HepG2 (cell line): Measurements from ENCODE around the gene VWA7. TPM values are rescaled to one million over a fixed set of nuclear protein-coding genes. Genes with fewer than 3 reads are reported as not detected.

Experiments
- CBX5 ChIP-seq: sonication (generic); formaldehyde crosslinking; IDR thresholded peaks from 2 replicates; pipeline ENCODE4 v1.4.0; 2020; ENCODE audit warnings: missing genetic modification reagents, borderline replicate concordance
- KDM1A ChIP-seq: IDR thresholded peaks from 2 replicates; pipeline ENCODE4 v1.6.1; 2016; ENCODE audit warnings: missing compliant biosample characterization
- NFE2 ChIP-seq: sonication (generic); formaldehyde crosslinking; IDR thresholded peaks from 2 replicates; pipeline ENCODE4 v1.4.0; 2020; ENCODE audit warnings: missing genetic modification reagents
- RXRA ChIP-seq: sonication (generic); formaldehyde crosslinking; IDR thresholded peaks from 2 replicates; pipeline ENCODE4 v1.5.1; 2020; ENCODE audit warnings: missing genetic modification reagents
- SP2 ChIP-seq: sonication (generic); formaldehyde crosslinking; IDR thresholded peaks from 2 replicates; pipeline ENCODE4 v1.5.1; 2020; ENCODE audit warnings: mild to moderate bottlenecking, missing genetic modification reagents
- TBX3 ChIP-seq: fragments of 450-650 bp; IDR thresholded peaks from 2 replicates; pipeline ENCODE4 v1.6.1; 2017; ENCODE audit warnings: antibody characterized with exemption, mild to moderate bottlenecking, inconsistent platforms, borderline replicate concordance
- USF2 ChIP-seq, 2 experiments: sonication (generic) in 1 of 2; formaldehyde crosslinking in 1 of 2; IDR thresholded peaks; 2 replicates each; pipeline versions ENCODE4 v1.5.1 to v1.6.1; 2011 to 2020; ENCODE audit warnings: borderline replicate concordance in 1 of 2, low read depth in 1 of 2, low read length in 1 of 2, mild to moderate bottlenecking in 1 of 2, missing genetic modification reagents in 1 of 2, moderate library complexity in 1 of 2
- ZFP62 ChIP-seq: sonication (generic); formaldehyde crosslinking; IDR thresholded peaks from 2 replicates; pipeline ENCODE4 v1.4.0; 2020; ENCODE audit warnings: missing genetic modification reagents
- ZNF549 ChIP-seq: sonication (generic); formaldehyde crosslinking; IDR thresholded peaks from 2 replicates; pipeline ENCODE4 v1.5.0; 2020; ENCODE audit warnings: missing genetic modification reagents
- ZNF816 ChIP-seq: sonication (generic); formaldehyde crosslinking; IDR thresholded peaks from 2 replicates; pipeline ENCODE4 v1.8.0; 2022; ENCODE audit warnings: missing genetic modification reagents, mild to moderate bottlenecking, borderline replicate concordance
- polyA plus RNA-seq, 8 experiments: library from polyadenylated mRNA; depleted of rRNA in 3 of 8; stranded (reverse) in 7 of 8; unstranded in 1 of 8; fragments of >200 nt; fragmentation: Illumina TruSeq in 4 of 8; extraction: Trizol in 4 of 8; gene quantifications; 2 replicates each; pipeline versions ENCODE4 v1.2.1 to v1.2.3, GENCODE V29; 2011 to 2016; ENCODE audit warnings: low read depth in 4 of 8, missing spikeins in 1 of 8, mixed read lengths in 1 of 8; ENCODE audit not compliant: insufficient read depth in 1 of 8
- total RNA-seq, 5 experiments: library from RNA; depleted of rRNA; stranded (reverse); fragments of >200 nt; fragmentation: Illumina TruSeq; extraction: Trizol; gene quantifications; 2 replicates each; pipeline ENCODE4 v1.2.3, GENCODE V29; 2016; ENCODE audit warnings: low read depth in 1 of 5
- TF ChIP-seq, protein P1 (sequence below): sonication (generic); formaldehyde crosslinking; IDR thresholded peaks from 2 replicates; pipeline ENCODE4 v1.5.1; 2020; ENCODE audit warnings: mild to moderate bottlenecking, missing genetic modification reagents, moderate library complexity
- TF ChIP-seq, protein P2 (sequence below): sonication (generic); formaldehyde crosslinking; IDR thresholded peaks from 2 replicates; pipeline ENCODE4 v1.4.0; 2020; ENCODE audit warnings: mild to moderate bottlenecking, missing genetic modification reagents, borderline replicate concordance
- TF ChIP-seq, protein P3 (sequence below): sonication (generic); formaldehyde crosslinking; IDR thresholded peaks from 2 replicates; pipeline ENCODE4 v1.5.1; 2020; ENCODE audit warnings: mild to moderate bottlenecking, missing genetic modification reagents, borderline replicate concordance
- TF ChIP-seq, protein P4 (sequence below): IDR thresholded peaks from 2 replicates; pipeline ENCODE4 v1.6.1; 2018; ENCODE audit warnings: missing genetic modification reagents, mild to moderate bottlenecking, missing compliant biosample characterization

Gene VWA7
- total and polyA plus RNA-seq, 2 of the 13 experiments (the other 11 are each of a cell fraction or from before 2014, with no cell fraction given) = 0.86 to 3.3 TPM

GRCh38 chr6:31822036-31822821, 45.1 kb upstream of the VWA7 start (continued):
- TF ChIP-seq, protein P1, sequence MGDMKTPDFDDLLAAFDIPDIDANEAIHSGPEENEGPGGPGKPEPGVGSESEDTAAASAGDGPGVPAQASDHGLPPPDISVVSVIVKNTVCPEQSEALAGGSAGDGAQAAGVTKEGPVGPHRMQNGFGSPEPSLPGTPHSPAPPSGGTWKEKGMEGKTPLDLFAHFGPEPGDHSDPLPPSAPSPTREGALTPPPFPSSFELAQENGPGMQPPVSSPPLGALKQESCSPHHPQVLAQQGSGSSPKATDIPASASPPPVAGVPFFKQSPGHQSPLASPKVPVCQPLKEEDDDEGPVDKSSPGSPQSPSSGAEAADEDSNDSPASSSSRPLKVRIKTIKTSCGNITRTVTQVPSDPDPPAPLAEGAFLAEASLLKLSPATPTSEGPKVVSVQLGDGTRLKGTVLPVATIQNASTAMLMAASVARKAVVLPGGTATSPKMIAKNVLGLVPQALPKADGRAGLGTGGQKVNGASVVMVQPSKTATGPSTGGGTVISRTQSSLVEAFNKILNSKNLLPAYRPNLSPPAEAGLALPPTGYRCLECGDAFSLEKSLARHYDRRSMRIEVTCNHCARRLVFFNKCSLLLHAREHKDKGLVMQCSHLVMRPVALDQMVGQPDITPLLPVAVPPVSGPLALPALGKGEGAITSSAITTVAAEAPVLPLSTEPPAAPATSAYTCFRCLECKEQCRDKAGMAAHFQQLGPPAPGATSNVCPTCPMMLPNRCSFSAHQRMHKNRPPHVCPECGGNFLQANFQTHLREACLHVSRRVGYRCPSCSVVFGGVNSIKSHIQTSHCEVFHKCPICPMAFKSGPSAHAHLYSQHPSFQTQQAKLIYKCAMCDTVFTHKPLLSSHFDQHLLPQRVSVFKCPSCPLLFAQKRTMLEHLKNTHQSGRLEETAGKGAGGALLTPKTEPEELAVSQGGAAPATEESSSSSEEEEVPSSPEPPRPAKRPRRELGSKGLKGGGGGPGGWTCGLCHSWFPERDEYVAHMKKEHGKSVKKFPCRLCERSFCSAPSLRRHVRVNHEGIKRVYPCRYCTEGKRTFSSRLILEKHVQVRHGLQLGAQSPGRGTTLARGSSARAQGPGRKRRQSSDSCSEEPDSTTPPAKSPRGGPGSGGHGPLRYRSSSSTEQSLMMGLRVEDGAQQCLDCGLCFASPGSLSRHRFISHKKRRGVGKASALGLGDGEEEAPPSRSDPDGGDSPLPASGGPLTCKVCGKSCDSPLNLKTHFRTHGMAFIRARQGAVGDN (CRISPR knock-in tag) = peak; percentile 44
- peak; percentile 69 for TF ChIP-seq ZNF816 (CRISPR knock-in tag)
- TF ChIP-seq CBX5 (CRISPR knock-in tag) = no peak
- TF ChIP-seq USF2 (IDR thresholded peaks at IDR 0.05; ENCODE audit: low read depth, low read length) = 0 out of 2 replicates have a peak, but pooled peaks have one; percentile 12
- TF ChIP-seq USF2 (CRISPR knock-in tag; IDR thresholded peaks at IDR 0.05; ENCODE audit: borderline replicate concordance) = no peak
- TF ChIP-seq NFE2 (CRISPR knock-in tag) = peak; percentile 79
- TF ChIP-seq ZNF549 (CRISPR knock-in tag) = no peak
- TF ChIP-seq, protein P2, sequence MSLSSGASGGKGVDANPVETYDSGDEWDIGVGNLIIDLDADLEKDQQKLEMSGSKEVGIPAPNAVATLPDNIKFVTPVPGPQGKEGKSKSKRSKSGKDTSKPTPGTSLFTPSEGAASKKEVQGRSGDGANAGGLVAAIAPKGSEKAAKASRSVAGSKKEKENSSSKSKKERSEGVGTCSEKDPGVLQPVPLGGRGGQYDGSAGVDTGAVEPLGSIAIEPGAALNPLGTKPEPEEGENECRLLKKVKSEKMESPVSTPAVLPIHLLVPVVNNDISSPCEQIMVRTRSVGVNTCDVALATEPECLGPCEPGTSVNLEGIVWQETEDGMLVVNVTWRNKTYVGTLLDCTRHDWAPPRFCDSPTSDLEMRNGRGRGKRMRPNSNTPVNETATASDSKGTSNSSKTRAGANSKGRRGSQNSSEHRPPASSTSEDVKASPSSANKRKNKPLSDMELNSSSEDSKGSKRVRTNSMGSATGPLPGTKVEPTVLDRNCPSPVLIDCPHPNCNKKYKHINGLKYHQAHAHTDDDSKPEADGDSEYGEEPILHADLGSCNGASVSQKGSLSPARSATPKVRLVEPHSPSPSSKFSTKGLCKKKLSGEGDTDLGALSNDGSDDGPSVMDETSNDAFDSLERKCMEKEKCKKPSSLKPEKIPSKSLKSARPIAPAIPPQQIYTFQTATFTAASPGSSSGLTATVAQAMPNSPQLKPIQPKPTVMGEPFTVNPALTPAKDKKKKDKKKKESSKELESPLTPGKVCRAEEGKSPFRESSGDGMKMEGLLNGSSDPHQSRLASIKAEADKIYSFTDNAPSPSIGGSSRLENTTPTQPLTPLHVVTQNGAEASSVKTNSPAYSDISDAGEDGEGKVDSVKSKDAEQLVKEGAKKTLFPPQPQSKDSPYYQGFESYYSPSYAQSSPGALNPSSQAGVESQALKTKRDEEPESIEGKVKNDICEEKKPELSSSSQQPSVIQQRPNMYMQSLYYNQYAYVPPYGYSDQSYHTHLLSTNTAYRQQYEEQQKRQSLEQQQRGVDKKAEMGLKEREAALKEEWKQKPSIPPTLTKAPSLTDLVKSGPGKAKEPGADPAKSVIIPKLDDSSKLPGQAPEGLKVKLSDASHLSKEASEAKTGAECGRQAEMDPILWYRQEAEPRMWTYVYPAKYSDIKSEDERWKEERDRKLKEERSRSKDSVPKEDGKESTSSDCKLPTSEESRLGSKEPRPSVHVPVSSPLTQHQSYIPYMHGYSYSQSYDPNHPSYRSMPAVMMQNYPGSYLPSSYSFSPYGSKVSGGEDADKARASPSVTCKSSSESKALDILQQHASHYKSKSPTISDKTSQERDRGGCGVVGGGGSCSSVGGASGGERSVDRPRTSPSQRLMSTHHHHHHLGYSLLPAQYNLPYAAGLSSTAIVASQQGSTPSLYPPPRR (CRISPR knock-in tag) = no peak; the same call in 1 of the 2 replicates
- TF ChIP-seq TBX3 = no peak
- TF ChIP-seq ZFP62 = no peak
- TF ChIP-seq, protein P3, sequence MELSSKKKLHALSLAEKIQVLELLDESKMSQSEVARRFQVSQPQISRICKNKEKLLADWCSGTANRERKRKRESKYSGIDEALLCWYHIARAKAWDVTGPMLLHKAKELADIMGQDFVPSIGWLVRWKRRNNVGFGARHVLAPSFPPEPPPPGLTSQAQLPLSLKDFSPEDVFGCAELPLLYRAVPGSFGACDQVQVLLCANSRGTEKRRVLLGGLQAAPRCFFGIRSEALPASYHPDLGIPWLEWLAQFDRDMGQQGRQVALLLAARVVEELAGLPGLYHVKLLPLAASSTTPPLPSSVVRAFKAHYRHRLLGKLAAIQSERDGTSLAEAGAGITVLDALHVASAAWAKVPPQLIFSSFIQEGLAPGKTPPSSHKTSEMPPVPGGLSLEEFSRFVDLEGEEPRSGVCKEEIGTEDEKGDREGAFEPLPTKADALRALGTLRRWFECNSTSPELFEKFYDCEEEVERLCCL (CRISPR knock-in tag) = no peak
- TF ChIP-seq, protein P4, sequence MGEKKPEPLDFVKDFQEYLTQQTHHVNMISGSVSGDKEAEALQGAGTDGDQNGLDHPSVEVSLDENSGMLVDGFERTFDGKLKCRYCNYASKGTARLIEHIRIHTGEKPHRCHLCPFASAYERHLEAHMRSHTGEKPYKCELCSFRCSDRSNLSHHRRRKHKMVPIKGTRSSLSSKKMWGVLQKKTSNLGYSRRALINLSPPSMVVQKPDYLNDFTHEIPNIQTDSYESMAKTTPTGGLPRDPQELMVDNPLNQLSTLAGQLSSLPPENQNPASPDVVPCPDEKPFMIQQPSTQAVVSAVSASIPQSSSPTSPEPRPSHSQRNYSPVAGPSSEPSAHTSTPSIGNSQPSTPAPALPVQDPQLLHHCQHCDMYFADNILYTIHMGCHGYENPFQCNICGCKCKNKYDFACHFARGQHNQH = peak; percentile 22; the same call in 1 of the 2 replicates
- TF ChIP-seq RXRA (CRISPR knock-in tag) = 0 out of 2 replicates have a peak, but pooled peaks have one; percentile 46
- no peak for TF ChIP-seq KDM1A (CRISPR knock-in tag)
- TF ChIP-seq SP2 = no peak
